Measurements from ENCODE around the gene AHCYL1. TPM values are rescaled to one million over a fixed set of nuclear protein-coding genes. Genes with fewer than 3 reads are reported as not detected.

Gene AHCYL1
- total RNA-seq, 1 donor from 2014 or later, result 65.5 TPM

DNA sequence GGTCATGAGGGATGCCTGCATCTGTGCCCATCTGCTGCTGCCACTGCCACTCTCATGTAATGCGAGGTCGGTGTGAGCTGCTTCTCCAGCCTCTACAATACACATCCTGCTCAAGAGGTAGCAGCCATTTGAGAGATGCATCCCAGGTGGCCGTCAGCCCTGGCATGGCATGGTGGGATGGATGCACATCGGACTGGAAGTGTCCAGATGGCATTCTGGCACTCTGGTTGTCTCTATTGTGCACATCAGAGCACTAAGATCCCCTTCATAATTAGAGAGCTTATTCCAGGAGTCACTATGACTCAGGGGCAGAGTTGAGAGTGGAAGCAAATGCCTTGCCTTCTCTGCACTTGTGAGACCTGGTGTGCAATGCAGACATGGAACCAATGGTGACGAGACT is 53.7 kb downstream of the AHCYL1 start:
- TF ChIP-seq EZH2phosphoT487 (IDR thresholded peaks at IDR 0.05), result no peak
- TF ChIP-seq, protein P1, sequence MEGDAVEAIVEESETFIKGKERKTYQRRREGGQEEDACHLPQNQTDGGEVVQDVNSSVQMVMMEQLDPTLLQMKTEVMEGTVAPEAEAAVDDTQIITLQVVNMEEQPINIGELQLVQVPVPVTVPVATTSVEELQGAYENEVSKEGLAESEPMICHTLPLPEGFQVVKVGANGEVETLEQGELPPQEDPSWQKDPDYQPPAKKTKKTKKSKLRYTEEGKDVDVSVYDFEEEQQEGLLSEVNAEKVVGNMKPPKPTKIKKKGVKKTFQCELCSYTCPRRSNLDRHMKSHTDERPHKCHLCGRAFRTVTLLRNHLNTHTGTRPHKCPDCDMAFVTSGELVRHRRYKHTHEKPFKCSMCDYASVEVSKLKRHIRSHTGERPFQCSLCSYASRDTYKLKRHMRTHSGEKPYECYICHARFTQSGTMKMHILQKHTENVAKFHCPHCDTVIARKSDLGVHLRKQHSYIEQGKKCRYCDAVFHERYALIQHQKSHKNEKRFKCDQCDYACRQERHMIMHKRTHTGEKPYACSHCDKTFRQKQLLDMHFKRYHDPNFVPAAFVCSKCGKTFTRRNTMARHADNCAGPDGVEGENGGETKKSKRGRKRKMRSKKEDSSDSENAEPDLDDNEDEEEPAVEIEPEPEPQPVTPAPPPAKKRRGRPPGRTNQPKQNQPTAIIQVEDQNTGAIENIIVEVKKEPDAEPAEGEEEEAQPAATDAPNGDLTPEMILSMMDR (IDR thresholded peaks at IDR 0.05), result no peak
- Histone ChIP-seq H3K9me3 (ENCODE audit: low read depth) (no peaks in the 10 kb centered on the region), H3K9ac (no peak overlapping the region), H3F3A (ENCODE audit: low read depth) (peaks cover 7% of the 10 kb centered on the region), H3K79me2 (ENCODE audit: low read depth) (peaks cover 31% of the 10 kb centered on the region), H3K36me3 (no peaks in the 10 kb centered on the region), H3K4me3 (no peak overlapping the region), H4K20me1 (ENCODE audit: low read depth) (peaks cover 29% of the 10 kb centered on the region), H3K4me2 (no peak overlapping the region), H3K27ac (no peak overlapping the region), H2AFZ (replicated peaks) (no peak overlapping the region), H3K4me1 (peaks cover 9% of the 10 kb centered on the region), H3K27me3 (no peaks in the 10 kb centered on the region)
- H3K36me3 Mint-ChIP-seq, result peaks cover 33% of the 10 kb centered on the region
- no peak overlapping the region for H3K4me3 Mint-ChIP-seq
- no peak overlapping the region for H3K27ac Mint-ChIP-seq
- H3K27me3 Mint-ChIP-seq (ENCODE audit: insufficient read depth, low read depth), result peaks cover 5% of the 10 kb centered on the region
- peaks cover 22% of the 10 kb centered on the region for H3K4me1 Mint-ChIP-seq
- no peaks in the 10 kb centered on the region for H3K9me3 Mint-ChIP-seq
- no peak for DNase-seq (ENCODE audit: low spot score)

DNA sequence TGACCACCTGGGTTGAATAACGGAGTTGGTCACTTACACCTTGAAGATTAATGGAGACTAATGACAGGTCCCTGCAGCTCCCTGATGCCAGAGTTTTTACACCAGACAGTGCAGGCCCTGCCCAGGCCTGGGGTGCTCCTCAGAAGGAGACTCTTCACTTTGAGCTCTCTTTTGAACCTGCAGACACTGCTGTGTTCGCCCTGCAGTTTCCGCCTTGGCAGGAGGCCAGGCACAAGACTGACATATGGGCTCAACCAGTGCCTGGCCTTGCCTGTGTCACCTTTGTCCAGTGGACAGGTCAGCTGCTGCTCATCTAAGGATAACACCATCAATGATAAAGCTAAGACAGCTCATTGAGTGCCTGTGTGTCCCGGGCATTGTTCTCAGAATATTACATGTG is 55.1 kb downstream of the AHCYL1 start:
- Histone ChIP-seq H3K4me3 (no peak overlapping the region), H3K36me3 (peaks cover 7% of the 10 kb centered on the region), H3K27me3 (no peaks in the 10 kb centered on the region), H3K79me2 (ENCODE audit: low read depth) (peaks cover 31% of the 10 kb centered on the region), H2AFZ (replicated peaks) (no peak overlapping the region), H3F3A (ENCODE audit: low read depth) (peaks cover 7% of the 10 kb centered on the region), H3K9ac (no peak overlapping the region), H3K4me2 (no peak overlapping the region), H4K20me1 (ENCODE audit: low read depth) (peaks cover 29% of the 10 kb centered on the region), H3K9me3 (ENCODE audit: low read depth) (no peaks in the 10 kb centered on the region), H3K4me1 (peaks cover 9% of the 10 kb centered on the region), H3K27ac (no peak overlapping the region)
- Mint-ChIP-seq H3K9me3 (no peaks in the 10 kb centered on the region), H3K36me3 (peaks cover 40% of the 10 kb centered on the region), H3K27ac (no peak overlapping the region), H3K4me1 (peaks cover 16% of the 10 kb centered on the region), H3K4me3 (no peak overlapping the region), H3K27me3 (ENCODE audit: insufficient read depth, low read depth) (peaks cover 5% of the 10 kb centered on the region)
- no peak for DNase-seq (ENCODE audit: low spot score)
- no peak for TF ChIP-seq EZH2phosphoT487 (IDR thresholded peaks at IDR 0.05)
- TF ChIP-seq EZH2 (IDR thresholded peaks at IDR 0.05), result no peak
- TF ChIP-seq, protein P1 (IDR thresholded peaks at IDR 0.05), result no peak

DNA sequence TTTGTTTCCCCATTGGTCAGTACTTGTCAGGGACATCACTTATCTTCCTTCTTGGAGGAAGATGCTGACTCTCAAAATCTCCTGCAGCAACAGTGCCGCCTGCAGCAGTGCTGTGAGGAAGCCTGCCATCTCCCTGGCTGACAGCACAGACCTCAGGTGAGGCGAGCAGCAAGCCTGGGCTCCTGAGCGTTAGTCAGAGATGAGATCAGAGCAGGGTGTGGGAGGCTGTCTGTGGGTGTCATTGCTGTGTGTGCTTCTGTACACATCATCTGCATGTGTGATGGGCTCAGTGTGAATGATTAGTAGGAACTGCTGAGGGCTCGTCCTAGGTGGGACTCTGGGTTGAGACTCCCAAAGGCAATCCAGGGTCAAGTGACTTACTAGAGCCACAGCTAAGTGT is 56.0 kb downstream of the AHCYL1 start:
- Histone ChIP-seq H3K27me3 (no peaks in the 10 kb centered on the region), H3F3A (ENCODE audit: low read depth) (peaks cover 1% of the 10 kb centered on the region), H3K9ac (no peak overlapping the region), H3K9me3 (ENCODE audit: low read depth) (no peaks in the 10 kb centered on the region), H2AFZ (replicated peaks) (no peak overlapping the region), H3K4me2 (no peak overlapping the region), H3K4me3 (no peak overlapping the region), H3K36me3 (peaks cover 13% of the 10 kb centered on the region), H4K20me1 (ENCODE audit: low read depth) (peaks cover 23% of the 10 kb centered on the region), H3K79me2 (ENCODE audit: low read depth) (peaks cover 22% of the 10 kb centered on the region), H3K4me1 (peaks cover 8% of the 10 kb centered on the region), H3K27ac (no peak overlapping the region)
- DNase-seq (ENCODE audit: low spot score), result no peak
- H3K4me1 Mint-ChIP-seq, result peaks cover 11% of the 10 kb centered on the region
- H3K9me3 Mint-ChIP-seq, result no peaks in the 10 kb centered on the region
- TF ChIP-seq EZH2 (IDR thresholded peaks at IDR 0.05) (no peak), EZH2phosphoT487 (IDR thresholded peaks at IDR 0.05) (no peak)
- TF ChIP-seq, protein P1 (IDR thresholded peaks at IDR 0.05), result no peak
- no peak overlapping the region for H3K27ac Mint-ChIP-seq
- H3K27me3 Mint-ChIP-seq (ENCODE audit: insufficient read depth, low read depth), result peaks cover 5% of the 10 kb centered on the region
- peaks cover 42% of the 10 kb centered on the region for H3K36me3 Mint-ChIP-seq
- H3K4me3 Mint-ChIP-seq, result no peak overlapping the region

Data from neural progenitor cell (in vitro differentiated cells).